AG04449 (cell line): ENCODE data around the gene MON1B.

Experiments
- CTCF ChIA-PET: fragments of 350-600 bp; formaldehyde crosslinking; extraction: SDS; loops from one replicate; lab custom pipeline; 2021; ENCODE audit warnings: antibody characterized with exemption; lab: Yijun Ruan, JAX
- POLR2A ChIA-PET: fragments of 400-600, 350-600 bp; formaldehyde crosslinking; extraction: SDS; loops from one replicate; lab custom pipeline; 2020; ENCODE audit warnings: antibody characterized with exemption, inconsistent platforms; lab: Yijun Ruan, JAX
- DNase-seq: peaks from one replicate; pipeline ENCODE4 v3.0.0-alpha.2; 2010; ENCODE audit warnings: low read depth, low spot score
- H3K4me3 ChIP-seq: 2 replicates; pipeline ENCODE4 v1.5.1; 2011; ENCODE audit warnings: low read depth, mild to moderate bottlenecking, control low read depth, low read length
- TF ChIP-seq, protein P1 (sequence below): IDR thresholded peaks from one replicate; pipeline ENCODE4 v1.5.1; 2011; ENCODE audit warnings: mild to moderate bottlenecking, moderate library complexity, low read length, control low read depth, inconsistent platforms; ENCODE audit not compliant: insufficient read depth; ENCODE audit errors: missing control alignments

MON1B gene

DNA sequence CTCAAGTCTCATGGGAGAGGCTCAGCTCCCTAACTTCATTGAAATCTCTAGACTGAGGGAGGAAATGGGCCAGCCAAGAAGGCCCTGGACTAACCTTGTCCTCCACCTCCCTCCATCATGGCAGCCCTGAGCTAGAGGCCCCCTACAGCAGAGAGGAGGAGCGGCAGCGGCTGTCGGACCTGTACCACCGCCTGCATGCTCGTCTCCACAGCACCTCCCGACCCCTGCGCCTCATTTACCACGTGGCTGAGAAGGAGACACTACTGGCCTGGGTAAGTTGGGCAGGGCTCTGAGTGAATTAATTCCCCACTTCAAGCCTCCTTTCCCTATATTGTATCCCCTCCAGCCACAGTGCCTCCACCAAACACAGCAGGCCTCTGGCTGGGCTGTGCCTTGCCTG, 4.4 kb downstream of the MON1B start:
- no peak for DNase-seq
- ChIA-PET POLR2A (no interaction called here), CTCF (no interaction called here)
- TF ChIP-seq, protein P1, sequence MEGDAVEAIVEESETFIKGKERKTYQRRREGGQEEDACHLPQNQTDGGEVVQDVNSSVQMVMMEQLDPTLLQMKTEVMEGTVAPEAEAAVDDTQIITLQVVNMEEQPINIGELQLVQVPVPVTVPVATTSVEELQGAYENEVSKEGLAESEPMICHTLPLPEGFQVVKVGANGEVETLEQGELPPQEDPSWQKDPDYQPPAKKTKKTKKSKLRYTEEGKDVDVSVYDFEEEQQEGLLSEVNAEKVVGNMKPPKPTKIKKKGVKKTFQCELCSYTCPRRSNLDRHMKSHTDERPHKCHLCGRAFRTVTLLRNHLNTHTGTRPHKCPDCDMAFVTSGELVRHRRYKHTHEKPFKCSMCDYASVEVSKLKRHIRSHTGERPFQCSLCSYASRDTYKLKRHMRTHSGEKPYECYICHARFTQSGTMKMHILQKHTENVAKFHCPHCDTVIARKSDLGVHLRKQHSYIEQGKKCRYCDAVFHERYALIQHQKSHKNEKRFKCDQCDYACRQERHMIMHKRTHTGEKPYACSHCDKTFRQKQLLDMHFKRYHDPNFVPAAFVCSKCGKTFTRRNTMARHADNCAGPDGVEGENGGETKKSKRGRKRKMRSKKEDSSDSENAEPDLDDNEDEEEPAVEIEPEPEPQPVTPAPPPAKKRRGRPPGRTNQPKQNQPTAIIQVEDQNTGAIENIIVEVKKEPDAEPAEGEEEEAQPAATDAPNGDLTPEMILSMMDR: no peak
- no peak overlapping the region for H3K4me3 ChIP-seq

DNA sequence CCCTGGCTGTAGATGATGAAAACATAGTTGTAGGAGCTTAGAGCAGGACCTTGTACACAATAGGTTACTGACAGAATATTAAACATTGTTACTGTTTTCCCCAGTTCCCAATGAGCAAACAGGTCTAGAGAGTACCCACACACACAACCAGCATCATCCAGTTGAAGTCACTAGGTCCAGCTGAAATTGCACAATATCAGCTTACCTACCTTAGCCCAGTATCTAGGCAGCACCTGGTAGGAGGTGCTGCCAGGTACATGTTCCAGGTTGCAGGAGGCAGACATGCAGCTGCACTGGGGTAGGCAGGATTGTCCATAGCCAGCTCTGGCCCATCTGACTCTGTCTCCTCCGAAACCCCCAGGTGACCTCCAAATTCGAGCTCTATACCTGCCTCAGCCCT, 6.8 kb downstream of the MON1B start:
- no peak for DNase-seq
- TF ChIP-seq, protein P1: no peak
- ChIA-PET CTCF (interaction anchor here (1.9 kb wide), 1 partner anchor 8 kb away, joined by 4 read pairs; no protein-coding TSS in a partner anchor), POLR2A (no interaction called here)
- no peak overlapping the region for H3K4me3 ChIP-seq

DNA sequence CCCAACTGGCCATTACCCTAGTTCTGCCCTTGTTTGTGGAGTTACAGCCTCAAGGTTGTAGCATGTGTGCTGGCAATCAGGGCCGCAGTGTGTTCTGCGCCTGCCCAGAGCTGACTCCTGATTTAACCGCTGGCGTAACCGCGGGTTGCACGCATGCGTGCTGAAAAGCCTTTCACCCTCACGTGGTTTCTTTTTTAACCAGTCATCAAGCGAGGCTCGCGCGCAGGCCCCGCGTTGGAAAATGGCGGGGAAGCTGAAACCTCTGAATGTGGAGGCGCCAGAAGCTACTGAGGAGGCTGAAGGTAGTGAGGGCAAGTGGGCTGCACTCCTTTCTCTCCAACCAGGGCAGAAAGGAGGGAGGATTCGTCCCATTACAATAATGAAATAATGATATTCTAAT, 8.2 kb downstream of the MON1B start, which contains the start of gene SYCE1L:
Gene SYCE1L, plus strand, starts transcription at position 198 of the 400 bp plus-strand sequence. Its CDS starts 44 bp downstream, at position 242.
- no peak within 1 kb of the TSS for H3K4me3 ChIP-seq
- DNase-seq: no peak
- CTCF ChIA-PET: no interaction called here
- POLR2A ChIA-PET: no interaction called here
- TF ChIP-seq, protein P1: no peak

DNA sequence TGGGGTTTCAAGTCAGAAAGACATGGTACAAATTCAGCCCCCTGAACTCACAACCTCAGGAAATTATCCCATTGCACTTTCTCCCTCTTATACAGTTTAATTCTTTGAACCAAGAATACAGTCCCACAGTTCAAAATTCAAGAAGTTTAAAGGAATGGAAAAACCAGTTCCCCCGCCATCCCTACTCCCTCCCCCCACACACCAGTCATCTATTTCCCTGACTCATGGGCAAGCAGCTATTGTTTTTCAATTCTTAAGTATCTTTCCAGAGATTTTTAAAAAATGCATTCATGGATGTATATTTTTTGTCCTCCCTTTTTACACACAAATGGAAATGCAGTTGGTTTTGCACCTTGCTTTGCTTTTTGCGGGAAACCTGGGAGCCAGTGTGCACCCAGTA, 15.5 kb downstream of the MON1B start:
- CTCF ChIA-PET: interaction anchor here (1.3 kb wide), 1 partner anchor 9 kb away, joined by 4 read pairs; no protein-coding TSS in a partner anchor
- no peak for DNase-seq
- POLR2A ChIA-PET: interaction anchor here (0.6 kb wide), 1 partner anchor 151 kb away, joined by 3 read pairs; no protein-coding TSS in a partner anchor

DNA sequence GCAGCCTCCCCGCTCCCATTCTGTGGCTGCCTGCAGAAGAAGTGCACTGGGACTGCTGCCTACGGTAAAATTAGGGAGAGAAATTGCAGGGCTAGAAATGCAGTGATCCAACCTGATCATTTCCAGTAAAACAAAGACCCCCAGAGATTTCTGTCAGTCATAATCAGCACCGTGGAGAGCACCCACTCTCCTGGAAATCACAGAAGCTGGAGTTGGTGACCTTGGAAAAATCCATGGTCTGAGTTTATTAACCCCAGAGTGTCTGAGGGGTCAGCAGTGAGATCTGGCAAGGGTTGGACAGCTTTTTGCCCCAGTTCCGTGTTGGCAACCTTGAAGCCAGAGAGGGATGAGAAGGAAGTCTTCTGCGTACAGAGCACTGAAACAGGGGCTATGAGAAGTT, 16.0 kb downstream of the MON1B start:
- TF ChIP-seq, protein P1: no peak
- CTCF ChIA-PET: no interaction called here
- POLR2A ChIA-PET: no interaction called here
- H3K4me3 ChIP-seq: no peak overlapping the region
- no peak for DNase-seq

More for the DNA sequence above, 15.5 kb downstream of the MON1B start:
- no peak overlapping the region for H3K4me3 ChIP-seq
- TF ChIP-seq, protein P1: no peak

DNA sequence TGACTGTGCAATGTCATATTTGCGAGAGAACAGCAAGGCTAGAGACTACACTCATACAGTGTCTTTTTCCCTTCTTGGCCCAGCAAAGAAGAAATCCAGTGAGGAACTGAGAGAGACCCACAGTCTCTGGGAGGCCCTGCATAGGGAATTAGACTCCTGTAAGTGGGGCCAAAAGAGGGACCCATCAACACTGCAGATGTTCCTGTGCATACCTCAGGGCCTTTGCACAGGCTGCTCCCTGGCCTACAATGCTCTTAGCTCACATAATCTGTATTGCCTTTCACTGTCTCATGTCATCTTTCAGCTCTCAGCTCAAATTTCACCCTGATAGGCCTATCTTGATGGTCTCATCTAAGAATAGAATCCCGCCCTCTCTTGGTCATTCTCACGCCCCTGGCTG, 17.4 kb downstream of the MON1B start:
- no peak overlapping the region for H3K4me3 ChIP-seq
- ChIA-PET CTCF (no interaction called here), POLR2A (no interaction called here)
- TF ChIP-seq, protein P1: no peak
- DNase-seq: no peak
